ENCODE measurements around the gene C7orf57. TPM values are rescaled to one million over a fixed set of nuclear protein-coding genes. Genes with fewer than 3 reads are reported as not detected.

C7orf57 gene
- total RNA-seq, 2 donors from 2014 or later: 0.12 TPM; not detected in 1

DNA sequence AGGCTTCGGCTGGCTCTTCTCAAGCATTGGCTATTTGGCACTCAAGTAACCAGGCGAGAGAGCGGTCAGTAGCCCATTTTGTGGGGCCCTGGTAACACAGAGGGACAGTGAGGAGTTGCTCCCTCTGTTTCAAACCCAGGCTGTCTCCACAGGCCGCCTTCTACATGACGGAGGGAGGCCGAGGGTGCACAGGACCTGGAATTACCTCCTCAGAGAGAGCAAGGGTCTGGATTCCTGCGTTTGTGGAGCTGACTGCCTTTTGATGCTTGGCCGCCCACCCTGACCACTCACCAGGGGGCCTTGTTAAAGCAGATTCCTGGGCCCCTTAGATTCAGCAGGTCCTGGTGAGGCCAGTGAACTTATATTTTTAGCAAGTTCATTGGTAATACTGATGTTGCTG lies 66.0 kb downstream of the C7orf57 start:
- intact Hi-C loops (cut with DNase I): no loop called here
- no peak for ATAC-seq

DNA sequence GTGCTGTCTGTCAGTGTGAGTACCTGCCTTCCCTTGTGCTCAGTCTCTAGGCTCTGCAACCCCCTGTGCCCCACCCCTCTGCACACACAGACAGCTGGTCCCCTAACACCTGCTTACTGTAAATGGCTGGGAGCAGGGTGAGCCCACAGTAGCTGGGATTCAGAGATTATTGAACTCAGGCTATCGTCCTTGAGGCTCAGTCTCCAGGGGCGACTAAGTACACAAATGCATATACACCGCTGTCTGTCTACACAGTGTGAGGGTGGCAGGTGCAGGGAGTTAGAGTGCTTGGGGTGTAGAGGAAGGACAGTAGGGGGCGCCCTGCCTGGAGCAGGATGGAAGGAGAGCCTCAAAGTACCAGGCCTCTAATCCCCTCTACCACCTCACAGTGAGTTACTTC lies 66.6 kb downstream of the C7orf57 start:
- DNase-seq (no peak), ATAC-seq (no peak)
- intact Hi-C loops (cut with DNase I): no loop called here

More for the DNA sequence above, 66.0 kb downstream of the C7orf57 start:
- DNase-seq: no peak

DNA sequence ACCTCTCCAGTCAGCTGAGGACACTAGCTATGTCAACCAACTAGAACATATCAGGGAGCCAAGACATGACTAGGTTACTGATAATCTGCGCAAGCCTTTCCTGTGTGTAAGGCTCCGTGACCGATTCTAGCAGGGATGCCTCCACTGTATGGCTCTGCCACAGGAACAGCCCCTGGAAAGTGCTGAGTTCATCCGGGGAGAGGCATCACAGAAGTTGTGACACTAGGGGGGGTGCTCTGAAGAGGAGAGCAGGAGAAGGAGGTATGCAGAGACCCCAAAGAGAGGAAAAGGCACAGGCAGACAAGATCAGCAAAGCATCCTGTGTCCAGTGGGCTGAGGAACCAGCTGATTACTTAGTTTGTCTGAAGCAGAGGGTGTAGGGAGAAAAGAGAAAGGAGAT lies 67.2 kb downstream of the C7orf57 start:
- ATAC-seq: no peak
- intact Hi-C loops (cut with DNase I): no loop called here

DNA sequence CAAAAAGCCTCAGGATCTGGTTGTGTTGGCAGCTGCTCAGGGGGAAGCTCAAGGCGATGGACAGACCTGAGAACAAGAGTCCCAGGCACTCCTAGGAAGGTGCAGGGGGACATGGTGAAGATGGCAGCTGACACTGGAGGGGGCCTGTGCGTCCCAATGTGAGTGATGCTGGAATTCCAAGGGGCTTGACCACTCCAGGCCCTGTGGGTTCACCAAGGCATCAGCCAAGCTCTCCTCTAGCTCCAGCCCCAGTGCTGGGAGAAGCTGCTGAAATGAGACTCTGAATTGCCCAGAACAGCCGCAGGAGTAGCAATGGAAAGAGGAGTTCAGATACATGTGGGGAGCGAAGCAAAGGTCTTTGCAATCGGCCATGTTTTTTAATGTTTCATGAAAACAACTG lies 69.7 kb downstream of the C7orf57 start:
- DNase-seq (no peak), ATAC-seq (no peak)
- intact Hi-C loops (cut with DNase I): no loop called here

More for the DNA sequence above, 67.2 kb downstream of the C7orf57 start:
- no peak for DNase-seq

DNA sequence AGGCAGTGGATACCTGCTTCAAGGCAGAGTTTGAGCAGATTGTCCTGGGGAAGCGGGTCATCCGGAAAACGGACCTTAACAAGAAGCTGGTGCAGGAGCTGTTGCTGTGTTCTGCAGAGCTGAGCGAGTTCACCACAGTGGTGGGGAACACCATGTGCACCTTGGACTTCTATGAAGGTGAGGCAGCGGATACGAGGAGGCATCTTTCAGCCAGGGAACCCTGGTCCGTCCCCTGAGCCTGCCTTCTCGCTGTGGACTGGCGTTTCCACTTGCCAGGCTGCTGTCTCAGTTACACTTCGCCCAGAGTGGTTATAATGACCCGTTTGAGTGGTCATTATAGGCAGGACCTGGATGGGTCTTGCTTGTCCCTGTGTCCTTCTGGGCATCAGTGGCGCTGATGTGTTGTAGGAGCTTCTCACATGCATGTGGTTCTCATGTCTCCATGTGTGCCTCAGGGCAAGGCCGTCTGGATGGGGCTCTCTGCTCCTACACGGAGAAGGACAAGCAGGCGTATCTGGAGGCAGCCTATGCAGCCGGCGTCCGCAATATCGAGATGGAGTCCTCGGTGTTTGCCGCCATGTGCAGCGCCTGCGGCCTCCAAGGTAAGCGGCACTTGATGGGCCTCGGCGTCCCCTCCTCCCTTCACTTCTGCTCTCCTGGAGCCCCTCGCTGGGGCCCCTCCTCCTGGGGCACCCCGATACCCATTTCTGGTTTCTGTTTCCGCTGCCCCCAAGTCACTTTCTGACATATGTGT lies 71.7 kb downstream of the C7orf57 start:
- intact Hi-C loops (cut with DNase I): no loop called here
- DNase-seq (no peak), ATAC-seq (no peak)

DNA sequence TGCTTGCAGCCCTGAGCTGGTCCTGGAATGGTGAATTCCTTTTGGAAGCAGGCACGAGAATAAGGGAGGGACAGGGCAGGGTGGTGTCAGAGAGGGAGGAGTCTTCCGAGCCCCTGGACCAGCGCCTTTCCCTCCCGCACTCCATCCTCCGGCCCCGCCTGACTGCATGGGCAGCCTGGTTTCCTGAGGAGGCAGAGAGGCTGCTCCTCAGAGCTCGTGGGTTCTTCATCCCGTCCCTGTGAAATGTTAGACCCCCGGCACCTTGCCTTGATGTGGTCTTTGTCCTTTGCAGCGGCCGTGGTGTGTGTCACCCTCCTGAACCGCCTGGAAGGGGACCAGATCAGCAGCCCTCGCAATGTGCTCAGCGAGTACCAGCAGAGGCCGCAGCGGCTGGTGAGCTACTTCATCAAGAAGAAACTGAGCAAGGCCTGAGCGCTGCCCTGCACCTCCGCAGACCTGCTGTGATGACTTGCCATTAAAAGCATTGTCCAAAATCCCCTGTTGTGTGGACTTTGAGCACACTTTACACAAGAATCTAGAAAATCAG lies 72.7 kb downstream of the C7orf57 start:
- DNase-seq: no peak
- intact Hi-C loops (cut with DNase I): loop anchor here in 1 of 2 donors (2.0 kb wide), 1 partner anchor 163 kb away; no protein-coding TSS in a partner anchor
- ATAC-seq: no peak

DNA sequence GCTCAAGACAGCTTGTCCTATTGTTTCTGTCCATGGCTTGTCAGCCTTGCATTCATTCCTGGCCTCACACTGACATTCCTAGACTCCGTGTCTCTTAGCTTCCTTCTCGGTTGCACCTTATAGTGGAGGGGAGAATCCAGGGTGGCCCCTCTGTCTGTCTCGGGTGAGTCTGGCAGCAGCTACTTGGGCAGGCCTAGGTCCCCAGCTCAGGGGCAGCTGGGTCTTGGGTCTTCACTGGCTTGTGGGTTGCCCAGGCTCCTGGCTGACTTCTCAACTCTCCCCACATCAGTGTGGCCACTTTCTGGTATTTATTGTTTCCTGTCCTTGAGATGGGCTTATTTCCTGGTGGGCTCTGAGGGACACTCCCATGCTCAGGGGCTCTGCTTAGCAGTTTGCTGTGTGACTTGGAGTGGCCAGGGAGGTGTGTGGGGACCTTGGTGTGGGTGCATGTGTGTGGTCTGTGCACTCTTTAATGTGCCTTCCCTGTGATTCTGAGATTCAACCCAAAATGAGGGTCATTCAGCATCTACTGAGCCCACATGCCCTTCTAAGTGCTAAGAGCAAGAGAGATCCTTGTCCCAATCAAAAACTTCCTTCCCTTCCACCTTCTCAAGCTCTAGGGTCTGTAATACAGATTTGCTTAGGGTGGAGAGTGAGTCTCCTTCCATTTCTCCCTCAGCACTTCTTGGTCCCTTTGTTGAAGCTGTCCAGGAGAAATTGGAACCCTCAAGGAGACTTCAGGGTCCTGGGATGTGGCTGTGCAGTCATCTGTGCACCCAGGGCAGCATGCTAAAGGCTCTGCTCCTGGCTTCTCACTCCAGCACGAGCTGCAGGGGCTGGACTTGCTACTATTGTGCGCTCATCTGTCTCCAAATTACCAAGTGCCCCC lies 73.9 kb downstream of the C7orf57 start:
- intact Hi-C loops (cut with DNase I): loop anchor here in 1 of 2 donors (2.0 kb wide), 1 partner anchor 164 kb away; no protein-coding TSS in a partner anchor
- peak in 1 of 2 donors; percentile 18 for ATAC-seq

DNA sequence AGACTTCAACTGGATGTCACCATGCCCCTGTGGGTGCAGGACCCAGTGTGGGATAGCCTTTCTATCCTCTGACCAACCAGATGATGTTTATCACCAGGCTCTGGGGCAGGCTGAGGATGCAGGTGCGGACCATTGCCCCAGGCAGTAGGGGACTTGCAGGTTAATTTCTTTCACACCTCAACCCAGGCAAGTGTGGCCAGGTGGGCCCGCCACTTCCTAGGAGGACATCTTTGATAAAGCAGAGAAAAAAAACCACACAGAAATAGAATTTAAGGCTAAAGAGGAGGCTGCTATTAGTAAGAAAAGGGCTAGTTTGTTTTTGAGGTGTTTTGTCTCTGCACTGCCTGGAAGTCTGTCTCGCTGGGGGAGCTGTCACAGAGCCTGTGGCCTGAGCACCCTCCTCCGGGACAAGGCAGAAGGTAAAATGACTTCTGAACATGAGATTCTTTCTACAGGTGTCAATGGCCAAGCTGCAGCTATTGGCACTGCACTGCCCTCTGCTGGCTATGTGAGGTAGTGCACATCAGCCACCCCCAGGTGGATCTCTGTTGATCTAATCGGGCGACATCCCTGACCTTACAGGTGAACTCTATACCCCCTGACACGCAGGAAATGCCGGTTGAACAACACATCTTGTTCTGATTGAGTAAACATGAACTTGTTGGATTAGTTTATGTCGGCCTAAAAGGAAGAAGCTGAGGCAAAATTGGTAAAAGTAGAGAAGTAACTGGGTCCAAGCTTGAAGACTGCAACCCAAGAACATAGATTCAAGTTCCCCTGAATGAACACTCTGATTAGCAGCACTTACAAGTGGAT lies 74.7 kb downstream of the C7orf57 start:
- intact Hi-C loops (cut with DNase I): loop anchor here (1.0 to 5.0 kb wide), 3 partner anchors 118 to 165 kb away; no protein-coding TSS in a partner anchor
- ATAC-seq (peak; percentile 77 to 83), DNase-seq (peak; percentile 72)

More for the DNA sequence above, 73.9 kb downstream of the C7orf57 start:
- no peak for DNase-seq

DNA sequence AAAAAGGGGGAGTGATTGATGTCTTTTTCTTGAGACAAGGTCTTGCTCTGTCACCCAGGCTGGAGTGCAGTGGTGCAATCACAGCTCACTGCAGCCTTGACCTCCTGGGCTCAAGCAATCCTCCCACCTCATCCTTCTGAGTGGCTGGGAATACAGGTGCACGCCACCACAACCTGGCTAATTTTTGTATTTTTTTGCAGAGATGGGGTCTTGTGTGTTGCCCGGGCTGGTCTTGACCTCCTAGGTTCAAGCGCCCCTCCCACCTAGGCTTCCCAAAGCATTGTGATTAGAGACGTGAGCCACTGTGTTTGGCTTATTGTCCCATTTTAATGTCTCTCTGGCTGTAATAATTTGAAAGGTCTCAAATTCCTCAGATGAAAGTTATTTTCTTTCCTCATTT lies 75.5 kb downstream of the C7orf57 start:
- intact Hi-C loops (cut with DNase I): loop anchor here (1.0 to 5.0 kb wide), 2 partner anchors 119 to 120 kb away; no protein-coding TSS in a partner anchor
- ATAC-seq: no peak
- DNase-seq: no peak

Other genes with a start within 250 kb of the C7orf57 start
- gene PKD1L1, start 87.1 kb upstream of the C7orf57 start, total RNA-seq: 1 to 10 TPM in 1 of 2 donors, under 1 TPM in 1; 0.68 to 1.8 TPM
- gene HUS1, start 55.9 kb upstream of the C7orf57 start, total RNA-seq: 10 to 100 TPM; 27.2 to 28.4 TPM
- gene SUN3, start 6.4 kb upstream of the C7orf57 start, total RNA-seq: not detected
- gene UPP1, start 53.7 kb downstream of the C7orf57 start, total RNA-seq: 10 to 100 TPM; 19.9 to 39.1 TPM
- under 1 TPM in 1 of 2 donors, not detected in 1; 0.05 TPM for gene ABCA13, start 135.9 kb downstream of the C7orf57 start, total RNA-seq

Data from left cardiac atrium (tissue), 4 donors.